ENCODE measurements around the gene INPPL1.

INPPL1 gene, protein sequence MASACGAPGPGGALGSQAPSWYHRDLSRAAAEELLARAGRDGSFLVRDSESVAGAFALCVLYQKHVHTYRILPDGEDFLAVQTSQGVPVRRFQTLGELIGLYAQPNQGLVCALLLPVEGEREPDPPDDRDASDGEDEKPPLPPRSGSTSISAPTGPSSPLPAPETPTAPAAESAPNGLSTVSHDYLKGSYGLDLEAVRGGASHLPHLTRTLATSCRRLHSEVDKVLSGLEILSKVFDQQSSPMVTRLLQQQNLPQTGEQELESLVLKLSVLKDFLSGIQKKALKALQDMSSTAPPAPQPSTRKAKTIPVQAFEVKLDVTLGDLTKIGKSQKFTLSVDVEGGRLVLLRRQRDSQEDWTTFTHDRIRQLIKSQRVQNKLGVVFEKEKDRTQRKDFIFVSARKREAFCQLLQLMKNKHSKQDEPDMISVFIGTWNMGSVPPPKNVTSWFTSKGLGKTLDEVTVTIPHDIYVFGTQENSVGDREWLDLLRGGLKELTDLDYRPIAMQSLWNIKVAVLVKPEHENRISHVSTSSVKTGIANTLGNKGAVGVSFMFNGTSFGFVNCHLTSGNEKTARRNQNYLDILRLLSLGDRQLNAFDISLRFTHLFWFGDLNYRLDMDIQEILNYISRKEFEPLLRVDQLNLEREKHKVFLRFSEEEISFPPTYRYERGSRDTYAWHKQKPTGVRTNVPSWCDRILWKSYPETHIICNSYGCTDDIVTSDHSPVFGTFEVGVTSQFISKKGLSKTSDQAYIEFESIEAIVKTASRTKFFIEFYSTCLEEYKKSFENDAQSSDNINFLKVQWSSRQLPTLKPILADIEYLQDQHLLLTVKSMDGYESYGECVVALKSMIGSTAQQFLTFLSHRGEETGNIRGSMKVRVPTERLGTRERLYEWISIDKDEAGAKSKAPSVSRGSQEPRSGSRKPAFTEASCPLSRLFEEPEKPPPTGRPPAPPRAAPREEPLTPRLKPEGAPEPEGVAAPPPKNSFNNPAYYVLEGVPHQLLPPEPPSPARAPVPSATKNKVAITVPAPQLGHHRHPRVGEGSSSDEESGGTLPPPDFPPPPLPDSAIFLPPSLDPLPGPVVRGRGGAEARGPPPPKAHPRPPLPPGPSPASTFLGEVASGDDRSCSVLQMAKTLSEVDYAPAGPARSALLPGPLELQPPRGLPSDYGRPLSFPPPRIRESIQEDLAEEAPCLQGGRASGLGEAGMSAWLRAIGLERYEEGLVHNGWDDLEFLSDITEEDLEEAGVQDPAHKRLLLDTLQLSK

GRCh38 chr11:72224564-72225410 lies at the start of gene INPPL1:
Gene INPPL1, plus strand, starts transcription at chr11:72224767. Its CDS starts 218 bp downstream, at chr11:72224985.
- no peak; the same call in 2 of the 3 replicates for ATAC-seq
- TF ChIP-seq, protein P1, sequence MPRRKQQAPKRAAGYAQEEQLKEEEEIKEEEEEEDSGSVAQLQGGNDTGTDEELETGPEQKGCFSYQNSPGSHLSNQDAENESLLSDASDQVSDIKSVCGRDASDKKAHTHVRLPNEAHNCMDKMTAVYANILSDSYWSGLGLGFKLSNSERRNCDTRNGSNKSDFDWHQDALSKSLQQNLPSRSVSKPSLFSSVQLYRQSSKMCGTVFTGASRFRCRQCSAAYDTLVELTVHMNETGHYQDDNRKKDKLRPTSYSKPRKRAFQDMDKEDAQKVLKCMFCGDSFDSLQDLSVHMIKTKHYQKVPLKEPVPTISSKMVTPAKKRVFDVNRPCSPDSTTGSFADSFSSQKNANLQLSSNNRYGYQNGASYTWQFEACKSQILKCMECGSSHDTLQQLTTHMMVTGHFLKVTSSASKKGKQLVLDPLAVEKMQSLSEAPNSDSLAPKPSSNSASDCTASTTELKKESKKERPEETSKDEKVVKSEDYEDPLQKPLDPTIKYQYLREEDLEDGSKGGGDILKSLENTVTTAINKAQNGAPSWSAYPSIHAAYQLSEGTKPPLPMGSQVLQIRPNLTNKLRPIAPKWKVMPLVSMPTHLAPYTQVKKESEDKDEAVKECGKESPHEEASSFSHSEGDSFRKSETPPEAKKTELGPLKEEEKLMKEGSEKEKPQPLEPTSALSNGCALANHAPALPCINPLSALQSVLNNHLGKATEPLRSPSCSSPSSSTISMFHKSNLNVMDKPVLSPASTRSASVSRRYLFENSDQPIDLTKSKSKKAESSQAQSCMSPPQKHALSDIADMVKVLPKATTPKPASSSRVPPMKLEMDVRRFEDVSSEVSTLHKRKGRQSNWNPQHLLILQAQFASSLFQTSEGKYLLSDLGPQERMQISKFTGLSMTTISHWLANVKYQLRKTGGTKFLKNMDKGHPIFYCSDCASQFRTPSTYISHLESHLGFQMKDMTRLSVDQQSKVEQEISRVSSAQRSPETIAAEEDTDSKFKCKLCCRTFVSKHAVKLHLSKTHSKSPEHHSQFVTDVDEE (CRISPR knock-in tag; IDR thresholded peaks at IDR 0.05): no peak
- TF ChIP-seq CSRNP3 (CRISPR knock-in tag; IDR thresholded peaks at IDR 0.05) (no peak), TOX (CRISPR knock-in tag; IDR thresholded peaks at IDR 0.05; ENCODE audit: borderline replicate concordance) (no peak), SNAI2 (CRISPR knock-in tag; IDR thresholded peaks at IDR 0.05) (no peak), OSR1 (CRISPR knock-in tag; IDR thresholded peaks at IDR 0.05) (no peak), RARB (CRISPR knock-in tag; IDR thresholded peaks at IDR 0.05) (no peak), BACH2 (CRISPR knock-in tag; IDR thresholded peaks at IDR 0.05; ENCODE audit: borderline replicate concordance) (no peak), TCF4 (CRISPR knock-in tag; IDR thresholded peaks at IDR 0.05; ENCODE audit: borderline replicate concordance) (no peak), PPARA (CRISPR knock-in tag; IDR thresholded peaks at IDR 0.05; ENCODE audit: borderline replicate concordance) (no peak)
- TF ChIP-seq, protein P2, sequence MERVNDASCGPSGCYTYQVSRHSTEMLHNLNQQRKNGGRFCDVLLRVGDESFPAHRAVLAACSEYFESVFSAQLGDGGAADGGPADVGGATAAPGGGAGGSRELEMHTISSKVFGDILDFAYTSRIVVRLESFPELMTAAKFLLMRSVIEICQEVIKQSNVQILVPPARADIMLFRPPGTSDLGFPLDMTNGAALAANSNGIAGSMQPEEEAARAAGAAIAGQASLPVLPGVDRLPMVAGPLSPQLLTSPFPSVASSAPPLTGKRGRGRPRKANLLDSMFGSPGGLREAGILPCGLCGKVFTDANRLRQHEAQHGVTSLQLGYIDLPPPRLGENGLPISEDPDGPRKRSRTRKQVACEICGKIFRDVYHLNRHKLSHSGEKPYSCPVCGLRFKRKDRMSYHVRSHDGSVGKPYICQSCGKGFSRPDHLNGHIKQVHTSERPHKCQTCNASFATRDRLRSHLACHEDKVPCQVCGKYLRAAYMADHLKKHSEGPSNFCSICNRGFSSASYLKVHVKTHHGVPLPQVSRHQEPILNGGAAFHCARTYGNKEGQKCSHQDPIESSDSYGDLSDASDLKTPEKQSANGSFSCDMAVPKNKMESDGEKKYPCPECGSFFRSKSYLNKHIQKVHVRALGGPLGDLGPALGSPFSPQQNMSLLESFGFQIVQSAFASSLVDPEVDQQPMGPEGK (CRISPR knock-in tag; IDR thresholded peaks at IDR 0.05; ENCODE audit: borderline replicate concordance): no peak

DNA sequence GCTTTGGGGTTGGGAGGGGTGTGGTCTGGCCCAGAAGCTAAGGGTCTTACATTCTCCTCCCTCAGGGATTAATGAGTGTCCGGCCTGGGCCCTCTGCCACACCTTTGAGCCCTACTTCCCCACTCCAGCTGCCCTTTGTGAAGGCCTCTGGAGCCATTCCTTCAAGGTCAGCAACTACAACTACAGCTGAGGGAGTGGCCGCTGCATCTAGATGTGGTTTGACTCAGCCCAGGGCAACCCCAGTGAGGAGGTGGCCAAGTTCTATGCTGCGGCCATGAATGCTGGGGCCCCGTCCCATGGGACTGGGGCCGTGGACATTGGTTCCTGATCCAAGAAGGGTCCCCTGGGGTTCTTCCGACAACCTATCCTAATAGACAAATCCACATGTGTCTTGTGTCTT lies 46.9 kb upstream of the INPPL1 start:
- ATAC-seq: no peak
- TF ChIP-seq ZC3H10 (CRISPR knock-in tag; IDR thresholded peaks at IDR 0.05) (no peak), OSR1 (CRISPR knock-in tag; IDR thresholded peaks at IDR 0.05) (no peak), CREB5 (CRISPR knock-in tag; IDR thresholded peaks at IDR 0.05; ENCODE audit: low read depth) (no peak), SNAI2 (CRISPR knock-in tag; IDR thresholded peaks at IDR 0.05) (no peak), BACH2 (CRISPR knock-in tag; IDR thresholded peaks at IDR 0.05; ENCODE audit: borderline replicate concordance) (no peak), ESRRG (CRISPR knock-in tag; IDR thresholded peaks at IDR 0.05) (no peak)
- TF ChIP-seq, protein P1 (CRISPR knock-in tag; IDR thresholded peaks at IDR 0.05): no peak
